GM12878 (cell line): ENCODE data around the gene AIFM3. TPM values are rescaled to one million over a fixed set of nuclear protein-coding genes. Genes with fewer than 3 reads are reported as not detected.

Source experiments
- ATAC-seq: fragments of 200-7000 bp; cut with Tn5 transposase; 3 replicates; pipeline ENCODE4 v1.9.1; 2020; ENCODE audit warnings: mild to moderate bottlenecking, moderate library complexity
- BruUV-seq: library from RNA; stranded (reverse); fragments of 400-500 nt; replicated peaks from 2 replicates; lab custom pipeline; 2021; lab: Mats Ljungman, UMichigan
- CTCF ChIA-PET: fragments of 300-600 bp; sonication (Branson Sonifier 250); formaldehyde crosslinking; extraction: SDS; loops from one replicate; lab custom pipeline; 2021; ENCODE audit warnings: inconsistent platforms; lab: Yijun Ruan, JAX
- POLR2A ChIA-PET: fragments of 350-600 bp; formaldehyde crosslinking; extraction: SDS; loops from one replicate; lab custom pipeline; 2021; ENCODE audit warnings: inconsistent platforms; lab: Charles Lee
- RAD21 ChIA-PET: fragments of 300-600 bp; sonication (Branson Sonifier 250); formaldehyde crosslinking; loops from one replicate; lab custom pipeline; 2023; ENCODE audit warnings: antibody characterized with exemption; ENCODE audit not compliant: unreplicated experiment; lab: Charles Lee
- SMC1A ChIA-PET: fragments of 300-600 bp; sonication (Branson Sonifier 250); formaldehyde crosslinking; loops from one replicate; lab custom pipeline; 2023; ENCODE audit not compliant: unreplicated experiment, uncharacterized antibody; lab: Charles Lee
- DNase-seq: peaks from one replicate; pipeline ENCODE4 v3.0.0-alpha.2; 2011; ENCODE audit warnings: low read depth, low spot score
- FAIRE-seq: peaks from 3 replicates; lab custom pipeline; 2011; peaks lifted over from hg19 to GRCh38; lab: Jason Lieb, UNC
- H2AFZ ChIP-seq: 2 replicates; pipeline ENCODE4 v1.6.0; 2011; ENCODE audit warnings: low read depth, low read length, control low read depth; ENCODE audit not compliant: control insufficient read depth
- H3K27ac ChIP-seq: 2 replicates; pipeline ENCODE4 v1.5.1; 2011; ENCODE audit warnings: control low read depth; ENCODE audit not compliant: control insufficient read depth, insufficient read depth
- H3K27me3 ChIP-seq, 2 experiments: replicated peaks in 1 of 2; 2 replicates each; pipeline versions ENCODE4 v1.6.0 to v1.6.1; 2011; ENCODE audit warnings: low read length in 1 of 2; ENCODE audit not compliant: control insufficient read depth in 2 of 2, insufficient read depth in 2 of 2
- H3K36me3 ChIP-seq, 2 experiments: 2 replicates each; pipeline ENCODE4 v1.5.1; 2011; ENCODE audit warnings: low read length in 1 of 2; ENCODE audit not compliant: control insufficient read depth in 2 of 2, insufficient read depth in 2 of 2
- H3K4me1 ChIP-seq: 2 replicates; pipeline ENCODE4 v1.6.1; 2011; ENCODE audit warnings: mild to moderate bottlenecking, low read length, moderate library complexity, mixed read lengths; ENCODE audit not compliant: control insufficient read depth, insufficient read depth
- H3K4me2 ChIP-seq: 2 replicates; pipeline ENCODE4 v1.6.0; 2011; ENCODE audit warnings: control low read depth; ENCODE audit not compliant: control insufficient read depth, insufficient read depth
- H3K4me3 ChIP-seq: fragments of 200-600 bp; sonication (generic); 2 replicates; pipeline ENCODE4 v1.5.1; 2016
- H3K79me2 ChIP-seq: 2 replicates; pipeline ENCODE4 v1.6.0; 2011; ENCODE audit warnings: low read length; ENCODE audit not compliant: control insufficient read depth, insufficient read depth
- H3K9ac ChIP-seq: 2 replicates; pipeline ENCODE4 v1.8.0; 2011; ENCODE audit warnings: low read length, control low read depth, mixed read lengths; ENCODE audit not compliant: control insufficient read depth, insufficient read depth
- H3K9me3 ChIP-seq: replicated peaks from 3 replicates; pipeline ENCODE4 v1.5.1; 2011; ENCODE audit warnings: mild to moderate bottlenecking, low read length; ENCODE audit not compliant: control insufficient read depth, insufficient read depth
- H4K20me1 ChIP-seq: 2 replicates; pipeline ENCODE4 v1.6.0; 2011; ENCODE audit not compliant: control insufficient read depth, insufficient read depth
- BHLHE40 ChIP-seq, 2 experiments: fragments of 450-650 bp in 1 of 2; IDR thresholded peaks; 2 replicates each; pipeline ENCODE4 v1.6.1; 2011 to 2017; ENCODE audit warnings: low read depth in 2 of 2, borderline replicate concordance in 1 of 2, improper control_type of control experiment in 1 of 2, low read length in 1 of 2, mild to moderate bottlenecking in 1 of 2
- FOXM1 ChIP-seq: IDR thresholded peaks from 2 replicates; pipeline ENCODE4 v1.6.1; 2012; ENCODE audit warnings: low read depth, mild to moderate bottlenecking, inconsistent platforms, low read length, moderate library complexity
- IKZF2 ChIP-seq, 2 experiments: fragments of 450-650 bp; IDR thresholded peaks; 2 replicates each; pipeline ENCODE4 v1.6.1; 2017; ENCODE audit warnings: mild to moderate bottlenecking in 2 of 2, moderate library complexity in 2 of 2
- TCF12 ChIP-seq: IDR thresholded peaks from 2 replicates; pipeline ENCODE4 v1.6.1; 2011; ENCODE audit warnings: low read depth, mild to moderate bottlenecking, low read length
- WGBS: methylation state at CpG from one replicate; pipeline ENCODE4 v1.1.6; 2016; ENCODE audit warnings: low lambda C conversion rate; ENCODE audit not compliant: insufficient replicate concordance, insufficient coverage; ENCODE audit errors: missing lambda C conversion rate; 5-methylcytosine and 5-hydroxymethylcytosine counted together
- in situ Hi-C: fragments of 300-500 bp; cut with MboI; formaldehyde crosslinking; loops from 9 replicates; pipeline ENCODE4 v1.14.3; 2018; ENCODE audit warnings: mixed read lengths
- intact Hi-C: fragments of 100-400 bp; cut with micrococcal nuclease; formaldehyde crosslinking; loops from one replicate; pipeline ENCODE4 v1.14.2; 2022; ENCODE audit not compliant: unreplicated experiment
- polyA plus RNA-seq, 11 experiments: library from polyadenylated mRNA; depleted of rRNA in 4 of 11; unstranded in 6 of 11; stranded (reverse) in 5 of 11; fragments of >200 nt; fragmentation: Nextera tagmentation in 4 of 11; fragmentation: Illumina TruSeq in 1 of 11; extraction: Ambion mirVana in 4 of 11; extraction: Trizol in 1 of 11; gene quantifications; 1 replicate in 1 of 11; 2 replicates in 10 of 11; pipeline versions ENCODE4 v1.2.1 to v1.2.3, GENCODE V29; 2011 to 2016; ENCODE audit warnings: inconsistent platforms in 2 of 11, missing spikeins in 2 of 11, low read depth in 1 of 11
- total RNA-seq, 4 experiments: library from RNA; depleted of rRNA in 3 of 4; stranded (reverse); fragments of >200 nt in 3 of 4; fragmentation: Illumina TruSeq in 1 of 4; extraction: Trizol in 1 of 4; gene quantifications; 2 replicates each; pipeline versions ENCODE4 v1.2.1 to v1.2.3, GENCODE V29; 2013 to 2021

AIFM3 gene
- total and polyA plus RNA-seq, 10 of the 15 experiments (the other 5 are each of a cell fraction or from before 2014, with no cell fraction given) = 0.06 to 0.34 (median 0.21) TPM; not detected in 6

GRCh38 chr22:20980938-20981722, 14.1 kb downstream of the AIFM3 start:
- H3K4me3 ChIP-seq = peak overlapping the region; percentile 94
- no peaks in the 10 kb centered on the region for H3K36me3 ChIP-seq
- H4K20me1 ChIP-seq = no peaks in the 10 kb centered on the region
- H3K27me3 ChIP-seq = no peaks in the 10 kb centered on the region
- no peak for FAIRE-seq
- DNase-seq = no peak
- peak overlapping the region; percentile 82 for H3K27ac ChIP-seq
- in situ Hi-C loops = no loop called here
- ChIA-PET SMC1A (no interaction called here), CTCF (interaction anchor here (0.8 to 1.8 kb wide), 3 partner anchors 18 to 37 kb away, joined by 3 to 11 read pairs (median 4); no protein-coding TSS in a partner anchor), RAD21 (interaction anchor here (1.0 to 1.8 kb wide), 2 partner anchors 9 to 60 kb away, joined by 3 to 7 read pairs; no protein-coding TSS in a partner anchor), POLR2A (no interaction called here)
- H2AFZ ChIP-seq = peak overlapping the region; percentile 99
- peak overlapping the region; percentile 95 for H3K9ac ChIP-seq
- peaks cover 10% of the 10 kb centered on the region; the same call in 1 of the 2 replicates for H3K4me1 ChIP-seq
- ATAC-seq = no peak
- H3K4me2 ChIP-seq = peak overlapping the region; percentile 97
- peaks cover 6% of the 10 kb centered on the region; the same call in 2 of the 3 replicates for H3K9me3 ChIP-seq
- no peak for TF ChIP-seq FOXM1
- TF ChIP-seq BHLHE40 (IDR thresholded peaks at IDR 0.05; ENCODE audit: borderline replicate concordance in 1 of 2, low read depth in 2 of 2, low read length in 1 of 2) = no peak
- TF ChIP-seq IKZF2 (IDR thresholded peaks at IDR 0.05) = no peak
- TF ChIP-seq TCF12 = no peak
- H3K79me2 ChIP-seq = peaks cover 16% of the 10 kb centered on the region
- intact Hi-C loops = no loop called here
- BruUV-seq = no TSS peak
- WGBS = 60% methylated on average over 9 of the region's 10 CpGs
